Right lobe of liver (tissue), 6 donors: Measurements from ENCODE around the gene PAPOLB. TPM values are rescaled to one million over a fixed set of nuclear protein-coding genes. Genes with fewer than 3 reads are reported as not detected.

Experiments used
- ATAC-seq, 4 donors: fragments of 200-7000 bp; cut with Tn5 transposase; one replicate each; pipeline ENCODE4 v1.9.1; 2020; ENCODE audit warnings: mild to moderate bottlenecking in 4 of 4, moderate library complexity in 4 of 4
- DNase-seq, 3 donors: peaks; one replicate each; pipeline ENCODE4 v3.0.0-alpha.2; 2020
- H3K27ac ChIP-seq, 3 donors: fragments of 200-600 bp; one replicate each; pipeline ENCODE4 v1.8.0; 2022
- H3K27me3 ChIP-seq, 2 donors: fragments of 200-600 bp; one replicate each; pipeline ENCODE4 v1.8.0; 2022
- H3K36me3 ChIP-seq, 4 donors: fragments of 200-600 bp; sonication (generic) in 1 of 4; one replicate each; pipeline versions ENCODE4 v1.5.1 to v1.8.0; 2017 to 2022; ENCODE audit warnings: control low read depth in 1 of 4
- H3K4me1 ChIP-seq, 4 donors: fragments of 200-600 bp; sonication (generic) in 1 of 4; one replicate each; pipeline versions ENCODE4 v1.5.1 to v1.8.0; 2017 to 2022; ENCODE audit warnings: control low read depth in 1 of 4
- H3K4me3 ChIP-seq, 3 donors: fragments of 200-600 bp; one replicate each; pipeline ENCODE4 v1.8.0; 2022
- H3K9me3 ChIP-seq, 4 donors: fragments of 200-600 bp; sonication (generic) in 1 of 4; one replicate each; pipeline versions ENCODE4 v1.5.1 to v1.8.0; 2017 to 2022; ENCODE audit warnings: control low read depth in 1 of 4
- POLR2A ChIP-seq: fragments of 450-650 bp; IDR thresholded peaks from one replicate; pipeline ENCODE4 v1.6.1; 2017; ENCODE audit warnings: antibody characterized with exemption, mild to moderate bottlenecking
- WGBS: methylation state at CpG from one replicate; pipeline ENCODE4 v1.1.6; 2018; ENCODE audit warnings: low coverage, low lambda C conversion rate; ENCODE audit not compliant: insufficient coverage; ENCODE audit errors: missing lambda C conversion rate; 5-methylcytosine and 5-hydroxymethylcytosine counted together
- intact Hi-C, 2 donors: fragments of 100-400 bp; cut with DNase I; formaldehyde crosslinking; loops; one replicate each; pipeline versions ENCODE4 v1.11.2 to v1.14.1; 2022
- total RNA-seq, 6 experiments: library from RNA; depleted of rRNA in 2 of 6; stranded (reverse); fragments of >200 nt in 2 of 6; fragmentation: NEBNext Ultra II Directional in 3 of 6; extraction: Animal tissue kit (Norgen Biotek cat#: 25700) in 3 of 6; gene quantifications; one replicate each; pipeline versions ENCODE4 v1.1.0 to v1.2.4, GENCODE V29; 2016 to 2023
- TF ChIP-seq, protein P1 (sequence below), 4 donors: fragments of 200-600 bp in 3 of 4; fragments of 450-650 bp in 1 of 4; IDR thresholded peaks; one replicate each; pipeline versions ENCODE4 v1.5.1 to v1.8.0; 2016 to 2022; ENCODE audit warnings: antibody characterized with exemption in 4 of 4, mild to moderate bottlenecking in 2 of 4
- donor health status: DM: no; HTN: yes; CAD: no.
- donor health status: DM: no; HTN: no; CAD: no.
- donor health status: DM: no; HTN: no; CAD: no.
- donor health status: DM: no; HTN: yes; CAD: no.
- donor health status: DM: no; HTN: yes; CAD: no.

The PAPOLB gene
- total RNA-seq, 6 experiments from 2014 or later: not detected

DNA sequence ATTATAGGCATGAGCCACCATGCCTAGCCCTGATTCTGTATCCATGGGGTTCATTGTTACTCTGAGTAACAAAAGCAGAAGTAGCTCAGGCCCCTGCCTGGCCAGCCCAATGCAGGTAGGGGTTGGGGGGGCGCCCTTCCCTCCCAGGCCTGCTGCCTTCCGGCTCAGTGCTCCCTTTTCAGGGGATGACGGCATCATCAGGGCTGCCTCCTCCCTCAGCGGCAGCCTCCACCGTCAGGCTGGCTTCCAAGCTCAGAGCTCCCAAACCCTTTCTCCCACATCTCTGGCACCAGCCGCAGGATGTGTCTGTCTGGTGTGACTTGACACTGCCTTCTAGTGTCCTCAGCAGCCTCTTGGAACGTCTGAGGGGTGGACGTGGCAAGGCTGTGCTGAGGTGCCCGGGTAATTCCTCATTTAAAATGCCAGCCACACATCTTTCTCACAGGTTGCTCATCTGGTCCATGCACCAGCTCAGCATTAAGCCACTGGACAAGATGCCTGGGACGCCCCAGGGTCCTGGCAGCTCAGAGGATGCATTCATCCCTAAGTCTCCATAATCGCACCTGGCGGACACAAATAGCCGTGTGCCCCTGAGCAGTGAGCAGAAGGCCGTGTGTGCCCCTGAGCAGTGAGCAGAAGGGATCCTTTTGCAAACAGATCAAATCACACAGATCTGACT, 38.2 kb downstream of the PAPOLB start:
- H3K27ac ChIP-seq: no peak overlapping the region
- DNase-seq (no peak), ATAC-seq (no peak)
- intact Hi-C loops: no loop called here
- H3K4me3 ChIP-seq: no peak overlapping the region
- no peaks in the 10 kb centered on the region for H3K27me3 ChIP-seq
- WGBS: 53% methylated on average over 8 of the region's 14 CpGs
- no peak for TF ChIP-seq POLR2A
- TF ChIP-seq, protein P1, sequence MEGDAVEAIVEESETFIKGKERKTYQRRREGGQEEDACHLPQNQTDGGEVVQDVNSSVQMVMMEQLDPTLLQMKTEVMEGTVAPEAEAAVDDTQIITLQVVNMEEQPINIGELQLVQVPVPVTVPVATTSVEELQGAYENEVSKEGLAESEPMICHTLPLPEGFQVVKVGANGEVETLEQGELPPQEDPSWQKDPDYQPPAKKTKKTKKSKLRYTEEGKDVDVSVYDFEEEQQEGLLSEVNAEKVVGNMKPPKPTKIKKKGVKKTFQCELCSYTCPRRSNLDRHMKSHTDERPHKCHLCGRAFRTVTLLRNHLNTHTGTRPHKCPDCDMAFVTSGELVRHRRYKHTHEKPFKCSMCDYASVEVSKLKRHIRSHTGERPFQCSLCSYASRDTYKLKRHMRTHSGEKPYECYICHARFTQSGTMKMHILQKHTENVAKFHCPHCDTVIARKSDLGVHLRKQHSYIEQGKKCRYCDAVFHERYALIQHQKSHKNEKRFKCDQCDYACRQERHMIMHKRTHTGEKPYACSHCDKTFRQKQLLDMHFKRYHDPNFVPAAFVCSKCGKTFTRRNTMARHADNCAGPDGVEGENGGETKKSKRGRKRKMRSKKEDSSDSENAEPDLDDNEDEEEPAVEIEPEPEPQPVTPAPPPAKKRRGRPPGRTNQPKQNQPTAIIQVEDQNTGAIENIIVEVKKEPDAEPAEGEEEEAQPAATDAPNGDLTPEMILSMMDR (IDR thresholded peaks at IDR 0.05): no peak
- H3K9me3 ChIP-seq: no peaks in the 10 kb centered on the region
- H3K36me3 ChIP-seq: no peaks in the 10 kb centered on the region
- H3K4me1 ChIP-seq: no peaks in the 10 kb centered on the region

DNA sequence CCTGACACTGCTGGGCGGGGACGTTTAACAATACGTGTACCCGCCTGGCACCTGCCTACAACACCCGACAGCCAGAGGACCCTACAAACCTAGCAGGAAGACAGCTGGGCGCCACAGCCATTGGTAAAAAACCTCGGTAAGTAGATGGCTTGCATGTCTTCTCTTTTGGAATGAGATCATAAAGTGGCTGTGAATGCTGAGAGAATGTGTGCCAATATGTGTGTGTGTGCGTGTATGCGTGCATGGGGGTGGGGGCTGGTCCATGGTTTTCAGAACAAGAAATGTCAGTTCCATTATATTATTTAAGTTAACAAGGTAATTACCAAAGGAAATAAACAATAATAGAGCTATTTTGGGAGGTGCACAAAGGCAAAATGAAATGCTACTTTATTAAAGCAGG, 39.2 kb downstream of the PAPOLB start:
- DNase-seq (no peak), ATAC-seq (no peak)
- Histone ChIP-seq H3K4me1 (no peaks in the 10 kb centered on the region), H3K36me3 (no peaks in the 10 kb centered on the region), H3K27me3 (no peaks in the 10 kb centered on the region), H3K27ac (no peak overlapping the region), H3K9me3 (no peaks in the 10 kb centered on the region), H3K4me3 (no peak overlapping the region)
- WGBS: no CpG with 5 or more reads among the region's 9 CpGs
- intact Hi-C loops: no loop called here
- TF ChIP-seq, protein P1 (IDR thresholded peaks at IDR 0.05): no peak
- no peak for TF ChIP-seq POLR2A

DNA sequence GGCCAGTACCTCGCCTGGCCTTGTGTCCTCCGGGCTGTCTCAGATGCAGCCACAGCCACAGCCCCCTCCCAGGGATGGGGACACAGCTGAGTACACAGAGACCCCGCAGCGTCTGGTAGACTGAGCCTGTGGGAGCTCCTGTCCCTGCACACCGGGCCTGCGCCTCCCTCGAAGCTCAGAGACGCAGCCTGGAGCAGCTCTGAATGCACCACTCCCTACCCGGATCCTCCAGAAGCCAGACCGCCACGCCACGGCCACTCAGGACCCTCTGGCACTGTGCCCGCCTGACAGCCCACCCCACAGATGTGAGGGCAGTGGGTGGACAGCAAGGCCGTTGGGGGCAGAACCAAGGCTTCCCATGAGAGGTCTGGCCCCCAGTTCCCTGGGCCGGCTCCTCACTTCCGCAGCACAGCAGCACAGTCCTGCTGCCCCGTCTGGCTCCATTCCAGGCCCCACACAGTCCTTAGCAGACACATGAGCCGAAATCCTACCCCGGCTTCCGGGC, 40.8 kb downstream of the PAPOLB start:
- TF ChIP-seq, protein P1 (IDR thresholded peaks at IDR 0.05): no peak
- no peak for TF ChIP-seq POLR2A
- DNase-seq: peak in 1 of 3 donors; percentile 55
- intact Hi-C loops: no loop called here
- 73% methylated on average over 4 of the region's 20 CpGs for WGBS
- H3K27me3 ChIP-seq: no peaks in the 10 kb centered on the region
- no peak overlapping the region for H3K4me3 ChIP-seq
- no peaks in the 10 kb centered on the region for H3K4me1 ChIP-seq
- no peaks in the 10 kb centered on the region for H3K36me3 ChIP-seq
- no peaks in the 10 kb centered on the region for H3K9me3 ChIP-seq
- ATAC-seq: no peak
- no peak overlapping the region for H3K27ac ChIP-seq

DNA sequence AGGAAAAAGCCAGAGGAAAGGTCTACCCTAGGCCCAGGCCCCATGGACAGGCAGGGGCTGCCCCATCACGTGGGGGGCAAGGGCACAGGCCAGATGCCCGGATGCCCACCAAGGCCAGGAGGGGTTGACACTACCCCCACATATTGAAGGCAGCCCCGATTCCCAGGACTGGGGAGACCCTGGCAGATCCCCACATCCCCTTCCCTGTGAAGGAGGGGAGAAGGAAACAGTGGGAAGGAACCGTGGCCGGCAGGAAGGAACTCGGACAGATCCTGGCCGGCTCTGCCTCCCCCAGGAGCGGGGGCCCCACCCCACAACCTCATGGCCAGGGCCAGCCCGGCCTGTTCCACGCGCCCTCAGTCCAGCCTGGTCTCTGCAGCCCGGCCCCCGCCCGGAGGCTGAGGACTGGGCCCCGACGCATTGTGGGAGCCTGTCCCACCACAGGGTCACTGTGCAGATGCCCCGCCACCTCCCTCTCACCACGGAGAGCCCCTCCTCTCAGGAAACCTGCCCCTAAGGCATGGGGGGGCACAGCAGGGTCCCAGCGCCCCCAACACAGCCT, 41.3 kb downstream of the PAPOLB start:
- intact Hi-C loops: no loop called here
- Histone ChIP-seq H3K36me3 (no peaks in the 10 kb centered on the region), H3K9me3 (no peaks in the 10 kb centered on the region), H3K4me1 (no peaks in the 10 kb centered on the region), H3K27ac (no peak overlapping the region), H3K4me3 (no peak overlapping the region), H3K27me3 (no peaks in the 10 kb centered on the region)
- WGBS: 60% methylated on average over 2 of the region's 19 CpGs
- TF ChIP-seq, protein P1 (IDR thresholded peaks at IDR 0.05): no peak
- no peak for TF ChIP-seq POLR2A
- DNase-seq (no peak), ATAC-seq (no peak)
